Measurements from ENCODE around the gene SCNM1.

DNA sequence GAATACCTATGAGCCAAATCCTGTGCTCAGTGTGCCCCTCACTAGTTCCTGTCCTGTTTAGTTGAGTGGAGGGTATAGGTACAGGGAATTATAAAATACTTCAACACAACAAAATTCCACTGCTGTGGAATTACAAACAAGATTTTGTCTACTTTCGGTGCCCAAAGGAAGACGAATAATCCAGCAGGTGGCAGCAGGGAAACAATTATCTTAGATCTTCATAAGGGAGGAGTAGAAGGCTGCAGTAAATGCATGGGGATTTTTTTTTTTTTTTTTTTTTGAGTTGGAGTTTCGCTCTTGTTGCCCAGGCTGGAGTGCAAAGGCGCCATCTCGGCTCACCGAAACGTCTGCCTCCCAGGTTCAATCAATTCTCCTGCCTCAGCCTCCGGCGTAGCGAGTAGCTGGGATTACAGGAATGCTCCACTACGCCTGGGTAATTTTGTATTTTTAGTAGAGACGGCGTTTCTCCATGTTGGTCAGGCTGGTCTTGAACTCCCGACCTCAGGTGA lies 30.4 kb downstream of the SCNM1 start:
- peak; percentile 33 to 65 (median 47) for TF ChIP-seq CTCF (IDR thresholded peaks at IDR 0.05)
- peak in 1 of 2 donors; percentile 27 for TF ChIP-seq EP300 (IDR thresholded peaks at IDR 0.05)
